K562 (cell line): Measurements from ENCODE around the gene NFYC. TPM values are rescaled to one million over a fixed set of nuclear protein-coding genes. Genes with fewer than 3 reads are reported as not detected.

Source experiments
- ARID4B ChIP-seq: sonication (generic); formaldehyde crosslinking; IDR thresholded peaks from 2 replicates; pipeline ENCODE4 v1.8.0; 2022; ENCODE audit warnings: mild to moderate bottlenecking, missing genetic modification reagents
- CTCF ChIP-seq, 3 experiments: IDR thresholded peaks in 2 of 3; conservative IDR thresholded peaks in 1 of 3; 2 replicates each; pipeline ENCODE4 v1.5.1; 2011 to 2012; ENCODE audit warnings: low read length in 3 of 3, mild to moderate bottlenecking in 3 of 3, control low read depth in 2 of 3, improper control_type of control experiment in 1 of 3, inconsistent platforms in 1 of 3, low read depth in 1 of 3, mixed read lengths in 1 of 3, moderate library complexity in 1 of 3; ENCODE audit not compliant: insufficient read depth in 2 of 3
- CTCFL ChIP-seq: IDR thresholded peaks from 2 replicates; pipeline ENCODE4 v1.6.1; 2011; ENCODE audit warnings: borderline replicate concordance, low read depth, mild to moderate bottlenecking, moderate library complexity, low read length; ENCODE audit not compliant: insufficient read depth, poor library complexity, severe bottlenecking
- DIDO1 ChIP-seq: fragments of 450-650 bp; IDR thresholded peaks from 2 replicates; pipeline ENCODE4 v1.6.1; 2016; ENCODE audit warnings: low read depth, missing biosample characterization, missing genetic modification characterization
- GABPA ChIP-seq: fragments of 200-800 bp; sonication (Bioruptor generic); conservative IDR thresholded peaks from 2 replicates; pipeline ENCODE4 v1.6.1; 2016; ENCODE audit warnings: low read depth, missing genetic modification characterization, missing compliant biosample characterization
- ILK ChIP-seq: fragments of 450-650 bp; IDR thresholded peaks from 2 replicates; pipeline ENCODE4 v1.6.1; 2016; ENCODE audit warnings: missing genetic modification characterization, low read depth, mild to moderate bottlenecking, missing compliant biosample characterization, moderate library complexity, borderline replicate concordance
- KAT2B ChIP-seq: IDR thresholded peaks from one replicate; pipeline ENCODE4 v1.6.1; 2012; ENCODE audit warnings: low read depth, mild to moderate bottlenecking, control low read depth, inconsistent platforms, low read length, moderate library complexity
- MYC ChIP-seq, 2 experiments: fragments of 250-450 bp in 1 of 2; sonication (Bioruptor Pico) in 1 of 2; IDR thresholded peaks; 2 replicates each; pipeline versions ENCODE4 v1.5.1 to v1.6.1; 2012 to 2021; ENCODE audit warnings: low read depth in 2 of 2, borderline replicate concordance in 1 of 2, improper control_type of control experiment in 1 of 2, low read length in 1 of 2, mild to moderate bottlenecking in 1 of 2, moderate library complexity in 1 of 2
- NCOA1 ChIP-seq: fragments of 450-650 bp; IDR thresholded peaks from 2 replicates; pipeline ENCODE4 v1.6.1; 2016; ENCODE audit warnings: low read depth
- NRF1 ChIP-seq, 2 experiments: fragments of 450-650 bp; IDR thresholded peaks in 1 of 2; conservative IDR thresholded peaks in 1 of 2; 2 replicates each; pipeline ENCODE4 v1.6.1; 2014; ENCODE audit warnings: mild to moderate bottlenecking in 2 of 2
- PCBP1 ChIP-seq: fragments of 200-400 bp; formaldehyde crosslinking; IDR thresholded peaks from 2 replicates; pipeline ENCODE4 v1.6.1; 2018; ENCODE audit warnings: mild to moderate bottlenecking, low read depth, low read length; ENCODE audit not compliant: poor library complexity, severe bottlenecking
- RFX7 ChIP-seq: fragments of 250-450 bp; sonication (Bioruptor Pico); IDR thresholded peaks from 2 replicates; pipeline ENCODE4 v1.5.1; 2021; ENCODE audit warnings: mild to moderate bottlenecking
- SIN3B ChIP-seq: fragments of 450-650 bp; IDR thresholded peaks from 2 replicates; pipeline ENCODE4 v1.6.1; 2017; ENCODE audit warnings: low read depth, mild to moderate bottlenecking, moderate library complexity
- SMARCA4 ChIP-seq: fragments of 450-650 bp; IDR thresholded peaks from 2 replicates; pipeline ENCODE4 v1.6.1; 2016
- SP1 ChIP-seq: sonication (generic); formaldehyde crosslinking; IDR thresholded peaks from 2 replicates; pipeline ENCODE4 v1.8.1; 2022; ENCODE audit warnings: mild to moderate bottlenecking, missing genetic modification reagents
- SRSF9 ChIP-seq: fragments of 200-400 bp; formaldehyde crosslinking; IDR thresholded peaks from 2 replicates; pipeline ENCODE4 v1.6.1; 2017; ENCODE audit warnings: low read depth, low read length, borderline replicate concordance
- XRCC5 ChIP-seq: fragments of 200-400 bp; formaldehyde crosslinking; IDR thresholded peaks from 2 replicates; pipeline ENCODE4 v1.6.1; 2017; ENCODE audit warnings: low read depth, mild to moderate bottlenecking, low read length
- ZNF143 ChIP-seq: sonication (generic); formaldehyde crosslinking; IDR thresholded peaks from 2 replicates; pipeline ENCODE4 v1.9.0; 2022; ENCODE audit warnings: mild to moderate bottlenecking, missing genetic modification reagents
- polyA plus RNA-seq, 8 experiments: library from polyadenylated mRNA; depleted of rRNA in 4 of 8; stranded (reverse) in 5 of 8; unstranded in 3 of 8; fragments of >200 nt; fragmentation: Nextera tagmentation in 2 of 8; fragmentation: Illumina TruSeq in 1 of 8; extraction: Ambion mirVana in 2 of 8; extraction: Trizol in 1 of 8; gene quantifications; 2 replicates each; pipeline versions ENCODE4 v1.2.1 to v1.2.3, GENCODE V29; 2011 to 2014; ENCODE audit warnings: inconsistent platforms in 1 of 8, missing spikeins in 1 of 8
- total RNA-seq, 7 experiments: library from RNA; depleted of rRNA in 6 of 7; stranded (reverse); fragments of >200 nt in 6 of 7; fragmentation: Illumina TruSeq in 2 of 7; extraction: Trizol in 2 of 7; gene quantifications; 2 replicates each; pipeline versions ENCODE4 v1.2.1 to v1.2.3, GENCODE V29; 2011 to 2021; ENCODE audit warnings: low replicate concordance in 1 of 7

Gene NFYC
- total and polyA plus RNA-seq, 9 of the 15 experiments (the other 6 are each of a cell fraction or from before 2014, with no cell fraction given): 4.8 to 59.8 (median 41.1) TPM

GRCh38 chr1:40665335-40666171 lies 26.0 kb upstream of the NFYC start, which contains the start of gene RIMS3 (continued):
- TF ChIP-seq CTCF (IDR thresholded peaks at IDR 0.05 in 2 of 3, conservative IDR thresholded peaks at IDR 0.05 in 1 of 3; ENCODE audit: insufficient read depth in 2 of 3, low read depth in 1 of 3, low read length in 3 of 3) (peak; percentile 41 to 66 (median 58)), SRSF9 (no peak), CTCFL (peak; percentile 22), SMARCA4 (peak; percentile 76), MYC (IDR thresholded peaks at IDR 0.05; ENCODE audit: low read depth, low read length) (0 out of 2 replicates have a peak, but pooled peaks have one; percentile 23), MYC (CRISPR knock-in tag; IDR thresholded peaks at IDR 0.05; ENCODE audit: borderline replicate concordance, low read depth) (no peak), NCOA1 (0 out of 2 replicates have a peak, but pooled peaks have one; percentile 18), ZNF143 (CRISPR knock-in tag) (no peak), KAT2B (no peak), ARID4B (peak; percentile 60; the same call in 1 of the 2 replicates), DIDO1 (no peak), RFX7 (CRISPR knock-in tag) (no peak), SP1 (CRISPR knock-in tag) (peak; percentile 67; the same call in 1 of the 2 replicates), PCBP1 (no peak), ILK (tag) (no peak), NRF1 (conservative IDR thresholded peaks at IDR 0.05 in 1 of 2, IDR thresholded peaks at IDR 0.05 in 1 of 2) (peak in 1 of 2 experiments; percentile 25; a peak in 2 of 4 replicates), XRCC5 (no peak), GABPA (tag) (no peak), SIN3B (0 out of 2 replicates have a peak, but pooled peaks have one; percentile 37)
